Fibroblast of villous mesenchyme (primary cell): ENCODE results near the gene CNGA3. TPM values are rescaled to one million over a fixed set of nuclear protein-coding genes. Genes with fewer than 3 reads are reported as not detected.
"Not testable (repeated sequence)": the region's sequence is repeated elsewhere in the genome, so short reads cannot be mapped to it uniquely, and the experiment has no call there.

ENCODE experiments used
- DNase-seq: peaks from one replicate; pipeline ENCODE4 v3.0.0-alpha.2; 2010; ENCODE audit warnings: low read depth
- H3K4me3 ChIP-seq: 2 replicates; pipeline ENCODE4 v1.5.1; 2011; ENCODE audit warnings: low read depth, mild to moderate bottlenecking, low read length
- CTCF ChIP-seq: IDR thresholded peaks from 2 replicates; pipeline ENCODE4 v1.5.1; 2012; ENCODE audit warnings: low read depth, mild to moderate bottlenecking, low read length; ENCODE audit not compliant: insufficient read depth
- total RNA-seq: library from RNA; depleted of rRNA; stranded (reverse); fragments of >200 nt; gene quantifications from 2 replicates; pipeline ENCODE4 v1.2.3, GENCODE V29; 2012

The CNGA3 gene
- total RNA-seq, 1 donor: not detected

DNA sequence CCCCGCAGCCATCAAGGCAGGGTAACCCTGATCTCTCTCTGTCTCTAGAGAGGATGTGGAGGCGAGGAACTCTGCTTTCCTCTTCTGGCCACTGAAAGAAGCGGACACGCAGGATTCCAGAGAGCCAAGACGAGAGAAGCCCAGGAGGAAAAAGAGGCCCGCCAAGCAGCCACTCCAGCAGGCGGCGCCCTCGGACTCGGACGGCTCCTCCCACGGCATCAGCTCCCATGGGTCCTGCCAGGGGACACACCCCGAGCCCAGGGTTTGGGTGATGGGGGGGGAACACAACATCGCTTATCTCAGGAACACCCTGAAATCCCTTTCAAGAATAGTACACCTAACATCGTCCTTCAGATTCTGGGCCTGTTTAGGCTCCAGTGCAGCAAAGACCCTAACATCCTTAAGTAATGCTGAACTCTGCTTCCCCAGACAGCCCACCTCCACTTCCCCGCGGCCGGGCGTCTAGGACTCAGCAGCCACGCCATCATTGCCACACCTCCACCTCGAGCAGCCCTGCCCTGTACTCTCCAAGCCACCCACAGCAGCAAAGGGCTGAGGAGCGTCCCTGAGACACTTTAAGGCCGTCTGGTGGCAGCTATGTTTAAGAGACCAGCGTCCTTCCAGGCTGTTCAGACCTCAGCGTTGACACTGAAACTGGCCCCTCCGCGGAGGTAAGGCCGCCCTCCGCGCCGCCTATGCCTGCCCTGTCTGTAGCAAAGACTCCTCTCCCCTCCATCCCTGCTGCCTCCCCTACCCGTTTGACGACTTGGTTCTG, 34.3 kb upstream of the CNGA3 start:
- DNase-seq: no peak
- no peak overlapping the region for H3K4me3 ChIP-seq
- TF ChIP-seq CTCF: no peak

- no peak overlapping the region for H3K4me3 ChIP-seq
- DNase-seq: no peak
- TF ChIP-seq CTCF: no peak
Observed at GRCh38 chr2:98313492-98314250, 32.6 kb upstream of the CNGA3 start.

- TF ChIP-seq CTCF: no peak
- no peak for DNase-seq
- no peak overlapping the region for H3K4me3 ChIP-seq
Observed at GRCh38 chr2:98314251-98314650, 32.0 kb upstream of the CNGA3 start.

DNA sequence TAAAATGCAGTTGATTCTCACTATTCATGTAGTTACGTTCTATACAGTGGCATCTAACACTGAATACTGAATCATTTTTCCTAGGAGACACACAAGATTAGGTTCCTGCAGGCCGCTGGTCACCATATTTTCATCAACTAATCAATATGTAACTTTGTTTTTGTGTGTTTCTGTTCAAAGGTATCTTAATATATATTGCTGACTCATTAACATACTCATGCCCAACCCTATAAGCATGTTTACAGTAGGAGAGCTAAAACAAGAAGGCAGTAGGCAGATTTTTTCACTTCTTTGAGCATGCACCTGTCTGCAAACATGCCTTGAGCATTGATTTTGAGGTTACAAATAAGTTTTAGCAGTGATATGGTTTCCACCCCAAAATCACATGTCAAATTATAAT, 30.3 kb upstream of the CNGA3 start:
- TF ChIP-seq CTCF: no peak
- DNase-seq: no peak
- no peak overlapping the region for H3K4me3 ChIP-seq

GRCh38 chr2:98317214-98317613, 29.0 kb upstream of the CNGA3 start:
- TF ChIP-seq CTCF: no peak
- DNase-seq: no peak
- no peak overlapping the region for H3K4me3 ChIP-seq

- not testable (repeated sequence) for H3K4me3 ChIP-seq, DNase-seq
Observed at GRCh38 chr2:98320171-98320570, 26.1 kb upstream of the CNGA3 start.

- TF ChIP-seq CTCF: no peak
- DNase-seq: peak; percentile 44
- H3K4me3 ChIP-seq: no peak overlapping the region
Observed at GRCh38 chr2:98324181-98324580, 22.1 kb upstream of the CNGA3 start.
